Endothelial cell (in vitro differentiated cells): ENCODE measurements around the gene SART3. TPM values are rescaled to one million over a fixed set of nuclear protein-coding genes. Genes with fewer than 3 reads are reported as not detected.
"Not testable (repeated sequence)": the region's sequence is repeated elsewhere in the genome, so short reads cannot be mapped to it uniquely, and the experiment has no call there.

ENCODE experiments used
- DNase-seq: peaks from one replicate; pipeline ENCODE4 v3.0.0; 2021; ENCODE audit warnings: low spot score
- H3K27ac Mint-ChIP-seq: one replicate; pipeline ENCODE4 v1.8.0; 2021; ENCODE audit warnings: mixed read lengths, inconsistent platforms; ENCODE audit not compliant: unreplicated experiment
- H3K27me3 Mint-ChIP-seq: one replicate; pipeline ENCODE4 v1.8.0; 2021; ENCODE audit warnings: mild to moderate bottlenecking, moderate library complexity, mixed read lengths, inconsistent platforms; ENCODE audit not compliant: unreplicated experiment
- H3K36me3 Mint-ChIP-seq: one replicate; pipeline ENCODE4 v1.8.0; 2021; ENCODE audit warnings: mild to moderate bottlenecking, low read depth, mixed read lengths, inconsistent platforms; ENCODE audit not compliant: unreplicated experiment
- H3K4me1 Mint-ChIP-seq: one replicate; pipeline ENCODE4 v1.8.0; 2021; ENCODE audit warnings: mild to moderate bottlenecking, mixed read lengths, inconsistent platforms; ENCODE audit not compliant: unreplicated experiment
- H3K4me3 Mint-ChIP-seq: one replicate; pipeline ENCODE4 v1.8.0; 2021; ENCODE audit warnings: mild to moderate bottlenecking, mixed read lengths, inconsistent platforms; ENCODE audit not compliant: unreplicated experiment
- H3K9me3 Mint-ChIP-seq: one replicate; pipeline ENCODE4 v1.8.0; 2021; ENCODE audit warnings: mixed read lengths, inconsistent platforms; ENCODE audit not compliant: unreplicated experiment
- CTCF ChIP-seq: fragments of 200-600 bp; sonication (generic); IDR thresholded peaks from one replicate; pipeline ENCODE4 v1.5.0; 2021; ENCODE audit warnings: antibody characterized with exemption; ENCODE audit not compliant: unreplicated experiment
- total RNA-seq: library from RNA; stranded (reverse); fragmentation: NEBNext Ultra II Directional; extraction: Animal tissue kit (Norgen Biotek cat#: 25700); gene quantifications from one replicate; pipeline ENCODE4 v1.2.1, GENCODE V29; 2021; ENCODE audit not compliant: unreplicated experiment

Gene SART3
- total RNA-seq, 1 donor from 2014 or later: 67.8 TPM

DNA sequence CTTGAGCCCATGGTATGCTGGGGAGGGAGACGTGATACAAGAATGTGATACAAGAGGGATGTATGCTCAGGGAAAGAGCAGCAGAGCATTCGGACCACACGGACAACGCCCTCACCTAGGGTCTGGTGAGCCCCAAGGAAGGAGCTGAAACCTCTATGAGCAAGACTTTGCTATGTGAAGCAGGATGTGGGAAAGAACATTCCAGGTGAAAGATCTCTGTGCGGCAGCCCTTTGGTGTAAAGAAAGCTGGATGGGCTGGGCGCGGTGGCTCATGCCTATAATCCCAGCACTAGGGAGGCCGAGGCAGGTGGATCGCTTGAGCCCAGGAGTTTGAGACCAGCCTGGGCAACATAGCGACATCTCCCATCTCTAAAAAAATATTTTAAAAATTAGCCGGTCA is 62.8 kb downstream of the SART3 start:
- H3K27me3 Mint-ChIP-seq: peaks cover 3% of the 10 kb centered on the region
- H3K36me3 Mint-ChIP-seq: no peaks in the 10 kb centered on the region
- H3K4me1 Mint-ChIP-seq: no peaks in the 10 kb centered on the region
- no peak overlapping the region for H3K4me3 Mint-ChIP-seq
- no peak overlapping the region for H3K27ac Mint-ChIP-seq
- H3K9me3 Mint-ChIP-seq: peaks cover 2% of the 10 kb centered on the region
- no peak for TF ChIP-seq CTCF
- DNase-seq: no peak

DNA sequence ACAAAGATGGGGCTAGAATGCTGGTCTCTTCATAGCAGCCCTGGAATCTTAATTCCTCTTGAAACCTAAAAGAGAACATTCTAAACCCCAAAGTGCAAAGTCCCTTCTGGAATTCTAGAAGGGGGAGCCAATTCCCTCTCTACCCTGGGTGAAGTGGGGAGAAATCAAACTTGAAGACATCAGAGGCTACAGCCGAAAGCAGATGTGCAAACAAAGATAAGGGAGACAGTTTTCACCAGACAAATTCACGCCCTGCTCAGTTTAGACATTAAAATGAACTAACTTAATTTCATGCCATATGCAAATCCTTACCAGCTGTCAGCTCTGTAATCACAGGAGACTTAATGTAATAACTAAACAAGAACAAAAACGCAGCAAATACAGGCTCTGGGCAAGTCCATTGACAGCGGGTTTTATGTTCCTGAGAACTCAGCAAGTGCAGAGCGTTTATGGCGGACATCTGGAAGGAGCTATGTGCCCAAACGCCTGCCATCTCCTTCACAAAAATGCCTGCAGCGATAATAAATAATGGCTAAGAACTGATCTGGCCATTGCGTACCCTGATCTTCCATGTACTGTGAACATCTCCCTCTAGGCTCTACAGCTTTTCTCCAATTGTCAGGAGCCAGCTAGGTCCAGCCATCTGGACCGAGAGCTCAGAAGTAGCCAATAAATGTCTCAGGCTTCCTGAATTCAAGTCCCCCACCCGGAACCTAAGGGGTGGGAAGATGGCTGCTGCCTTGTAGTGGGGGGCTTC is 65.0 kb downstream of the SART3 start:
- TF ChIP-seq CTCF: no peak
- no peaks in the 10 kb centered on the region for H3K9me3 Mint-ChIP-seq
- no peak for DNase-seq
- H3K27ac Mint-ChIP-seq: no peak overlapping the region
- H3K4me3 Mint-ChIP-seq: no peak overlapping the region
- H3K27me3 Mint-ChIP-seq: peaks cover 2% of the 10 kb centered on the region
- H3K36me3 Mint-ChIP-seq: no peaks in the 10 kb centered on the region
- no peaks in the 10 kb centered on the region for H3K4me1 Mint-ChIP-seq

DNA sequence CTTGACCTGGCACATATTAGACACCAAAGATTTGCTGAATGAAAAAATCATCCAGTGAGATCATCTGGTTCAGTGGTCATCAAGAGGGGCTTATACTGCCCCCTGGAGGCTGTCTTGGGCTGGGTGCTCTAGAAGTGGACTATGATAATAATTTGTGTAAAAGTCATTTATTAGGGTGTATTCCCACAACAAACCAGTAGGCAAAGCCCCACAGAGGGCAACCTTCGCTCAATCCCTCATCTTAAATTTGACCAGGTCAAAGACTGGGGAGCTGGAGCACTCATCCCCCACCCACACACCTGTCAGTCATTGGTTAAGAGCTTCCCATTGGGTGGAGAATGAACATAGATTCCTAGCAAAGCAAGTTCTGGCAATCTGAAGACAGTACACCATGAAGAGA is 65.9 kb downstream of the SART3 start:
- H3K4me1 Mint-ChIP-seq: no peaks in the 10 kb centered on the region
- H3K4me3 Mint-ChIP-seq: no peak overlapping the region
- H3K27ac Mint-ChIP-seq: no peak overlapping the region
- DNase-seq: peak; percentile 63
- peak; percentile 86 for TF ChIP-seq CTCF
- H3K27me3 Mint-ChIP-seq: peaks cover 2% of the 10 kb centered on the region
- H3K9me3 Mint-ChIP-seq: no peaks in the 10 kb centered on the region
- H3K36me3 Mint-ChIP-seq: no peaks in the 10 kb centered on the region

- Mint-ChIP-seq H3K4me1 (no peaks in the 10 kb centered on the region), H3K9me3 (no peaks in the 10 kb centered on the region), H3K4me3 (no peak overlapping the region), H3K27ac (no peak overlapping the region), H3K27me3 (peaks cover 2% of the 10 kb centered on the region), H3K36me3 (no peaks in the 10 kb centered on the region)
- no peak for TF ChIP-seq CTCF
- no peak for DNase-seq
Measured at GRCh38 chr12:108491256-108491655, 69.7 kb downstream of the SART3 start.

DNA sequence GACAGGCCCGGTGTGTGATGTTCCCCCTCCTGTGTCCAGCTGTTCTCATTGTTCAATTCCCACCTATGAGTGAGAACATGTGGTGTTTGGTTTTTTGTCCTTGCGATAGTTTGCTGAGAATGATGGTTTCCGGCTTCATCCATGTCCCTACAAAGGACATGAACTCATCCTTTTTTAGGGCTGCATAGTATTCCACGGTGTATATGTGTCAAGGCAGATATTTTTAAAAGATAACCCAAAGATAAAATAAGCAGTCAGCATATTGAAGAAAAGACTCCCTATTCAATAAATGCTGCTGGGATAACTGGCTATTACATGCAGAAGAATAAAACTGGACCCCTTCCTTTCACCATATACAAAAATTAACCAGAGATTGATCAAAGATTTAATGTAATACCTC is 73.9 kb downstream of the SART3 start:
- H3K27me3 Mint-ChIP-seq, DNase-seq: not testable (repeated sequence)

DNA sequence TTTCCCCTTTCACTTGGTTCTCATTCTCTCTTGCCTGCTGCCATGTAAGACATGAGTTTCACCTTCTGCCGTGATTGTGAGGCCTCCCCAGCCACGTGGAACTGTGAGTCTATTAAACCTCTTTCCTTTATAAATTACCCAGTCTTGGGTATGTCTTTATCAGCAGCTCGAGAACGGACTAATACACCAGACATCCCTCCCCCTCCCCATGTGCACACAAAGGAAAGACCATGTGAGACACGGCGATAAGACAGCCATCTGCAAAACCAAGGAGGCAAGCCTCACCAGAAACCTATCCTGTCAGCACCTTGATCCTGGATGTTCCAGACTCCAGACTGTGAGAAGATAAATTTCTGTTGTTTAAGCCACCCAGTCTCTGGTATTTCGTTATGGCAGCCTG is 75.6 kb downstream of the SART3 start:
- H3K9me3 Mint-ChIP-seq, H3K4me3 Mint-ChIP-seq, H3K4me1 Mint-ChIP-seq, H3K27me3 Mint-ChIP-seq, DNase-seq, H3K36me3 Mint-ChIP-seq, H3K27ac Mint-ChIP-seq: not testable (repeated sequence)

More for the DNA sequence above, 73.9 kb downstream of the SART3 start:
- H3K4me3 Mint-ChIP-seq, H3K36me3 Mint-ChIP-seq, H3K27ac Mint-ChIP-seq, H3K9me3 Mint-ChIP-seq, H3K4me1 Mint-ChIP-seq: not testable (repeated sequence)
